ENCODE results near the gene ERBB4. TPM values are rescaled to one million over a fixed set of nuclear protein-coding genes. Genes with fewer than 3 reads are reported as not detected.

Gene ERBB4
- total RNA-seq, 1 donor from 2014 or later = 2.6 TPM

- no peak overlapping the region for H3K4me3 ChIP-seq (ENCODE audit: low read depth, low read length)
- no peaks in the 10 kb centered on the region for H3K36me3 ChIP-seq (ENCODE audit: control insufficient read depth, insufficient read depth, low read length)
- DNase-seq (ENCODE audit: low read depth) = no peak
- no peaks in the 10 kb centered on the region for H3K27me3 ChIP-seq (ENCODE audit: control insufficient read depth, insufficient read depth, low read length)
- TF ChIP-seq CTCF (IDR thresholded peaks at IDR 0.05; ENCODE audit: insufficient read depth, low read length, poor library complexity, severe bottlenecking) = no peak
These were observed 97.5 kb downstream of the ERBB4 start for GRCh38 chr2:212441141-212441540.

GRCh38 chr2:212428681-212429478 is 109.7 kb downstream of the ERBB4 start:
- no peak for DNase-seq (ENCODE audit: low read depth)
- no peaks in the 10 kb centered on the region for H3K27me3 ChIP-seq (ENCODE audit: control insufficient read depth, insufficient read depth, low read length)
- TF ChIP-seq CTCF (IDR thresholded peaks at IDR 0.05; ENCODE audit: insufficient read depth, low read length, poor library complexity, severe bottlenecking) = no peak
- H3K4me3 ChIP-seq (ENCODE audit: low read depth, low read length) = no peak overlapping the region
- no peaks in the 10 kb centered on the region for H3K36me3 ChIP-seq (ENCODE audit: control insufficient read depth, insufficient read depth, low read length)

- Histone ChIP-seq H3K4me3 (ENCODE audit: low read depth, low read length) (no peak overlapping the region), H3K27me3 (ENCODE audit: control insufficient read depth, insufficient read depth, low read length) (no peaks in the 10 kb centered on the region), H3K36me3 (ENCODE audit: control insufficient read depth, insufficient read depth, low read length) (no peaks in the 10 kb centered on the region)
- no peak for TF ChIP-seq CTCF (IDR thresholded peaks at IDR 0.05; ENCODE audit: insufficient read depth, low read length, poor library complexity, severe bottlenecking)
- DNase-seq (ENCODE audit: low read depth) = no peak
These were observed 111.0 kb downstream of the ERBB4 start for GRCh38 chr2:212427638-212428037.

GRCh38 chr2:212426637-212427412 is 111.8 kb downstream of the ERBB4 start:
- TF ChIP-seq CTCF (IDR thresholded peaks at IDR 0.05; ENCODE audit: insufficient read depth, low read length, poor library complexity, severe bottlenecking) = no peak
- H3K36me3 ChIP-seq (ENCODE audit: control insufficient read depth, insufficient read depth, low read length) = no peaks in the 10 kb centered on the region
- H3K27me3 ChIP-seq (ENCODE audit: control insufficient read depth, insufficient read depth, low read length) = no peaks in the 10 kb centered on the region
- DNase-seq (ENCODE audit: low read depth) = no peak
- no peak overlapping the region for H3K4me3 ChIP-seq (ENCODE audit: low read depth, low read length)

- no peaks in the 10 kb centered on the region for H3K27me3 ChIP-seq (ENCODE audit: control insufficient read depth, insufficient read depth, low read length)
- DNase-seq (ENCODE audit: low read depth) = no peak
- no peak for TF ChIP-seq CTCF (IDR thresholded peaks at IDR 0.05; ENCODE audit: insufficient read depth, low read length, poor library complexity, severe bottlenecking)
These were observed 114.5 kb downstream of the ERBB4 start for GRCh38 chr2:212424082-212424481.

More at GRCh38 chr2:212424082-212424481, 114.5 kb downstream of the ERBB4 start:
- Histone ChIP-seq H3K36me3 (ENCODE audit: control insufficient read depth, insufficient read depth, low read length) (no peaks in the 10 kb centered on the region), H3K4me3 (ENCODE audit: low read depth, low read length) (no peak overlapping the region)

Measured in kidney epithelial cell (primary cell).